Rectal smooth muscle tissue (tissue), 1 donor: ENCODE data around the gene VPS51.

ENCODE experiments used
- H3K27ac ChIP-seq: one replicate; pipeline ENCODE4 v1.7.0; 2013; ENCODE audit warnings: low read depth, low read length, inconsistent platforms
- H3K27me3 ChIP-seq: one replicate; pipeline ENCODE4 v1.7.0; 2013; ENCODE audit warnings: low read length; ENCODE audit not compliant: control insufficient read depth, insufficient read depth
- H3K36me3 ChIP-seq: one replicate; pipeline ENCODE4 v1.7.0; 2013; ENCODE audit warnings: low read length; ENCODE audit not compliant: control insufficient read depth, insufficient read depth
- H3K4me1 ChIP-seq: one replicate; pipeline ENCODE4 v1.7.0; 2013; ENCODE audit warnings: low read length; ENCODE audit not compliant: control insufficient read depth, insufficient read depth
- H3K4me3 ChIP-seq: one replicate; pipeline ENCODE4 v1.7.0; 2013; ENCODE audit warnings: low read length
- H3K9ac ChIP-seq: one replicate; pipeline ENCODE4 v1.7.0; 2013; ENCODE audit warnings: low read length

VPS51 gene

GRCh38 chr11:65060913-65061408 lies 35.1 kb upstream of the VPS51 start:
- Histone ChIP-seq H3K27me3 (no peaks in the 10 kb centered on the region), H3K9ac (no peak overlapping the region), H3K4me1 (no peaks in the 10 kb centered on the region), H3K27ac (no peak overlapping the region), H3K36me3 (no peaks in the 10 kb centered on the region), H3K4me3 (no peak overlapping the region)

- Histone ChIP-seq H3K9ac (no peak overlapping the region), H3K4me1 (no peaks in the 10 kb centered on the region), H3K4me3 (no peak overlapping the region), H3K27me3 (no peaks in the 10 kb centered on the region), H3K36me3 (no peaks in the 10 kb centered on the region), H3K27ac (no peak overlapping the region)
These were observed 32.5 kb upstream of the VPS51 start for GRCh38 chr11:65063532-65063931.

- Histone ChIP-seq H3K27me3 (no peaks in the 10 kb centered on the region), H3K36me3 (no peaks in the 10 kb centered on the region), H3K9ac (no peak overlapping the region), H3K27ac (no peak overlapping the region), H3K4me3 (no peak overlapping the region), H3K4me1 (no peaks in the 10 kb centered on the region)
These were observed 31.2 kb upstream of the VPS51 start for GRCh38 chr11:65064847-65065240.

- Histone ChIP-seq H3K36me3 (no peaks in the 10 kb centered on the region), H3K4me3 (no peak overlapping the region), H3K4me1 (no peaks in the 10 kb centered on the region), H3K27ac (no peak overlapping the region), H3K27me3 (no peaks in the 10 kb centered on the region), H3K9ac (no peak overlapping the region)
These were observed 30.2 kb upstream of the VPS51 start for GRCh38 chr11:65065851-65066250.

- no peaks in the 10 kb centered on the region for H3K27me3 ChIP-seq
- no peak overlapping the region for H3K9ac ChIP-seq
- H3K4me1 ChIP-seq, result no peaks in the 10 kb centered on the region
- H3K27ac ChIP-seq, result no peak overlapping the region
- H3K36me3 ChIP-seq, result no peaks in the 10 kb centered on the region
- H3K4me3 ChIP-seq, result no peak overlapping the region
These were observed 29.7 kb upstream of the VPS51 start for GRCh38 chr11:65066315-65066714.

GRCh38 chr11:65066805-65067291 lies 29.2 kb upstream of the VPS51 start:
- Histone ChIP-seq H3K27ac (no peak overlapping the region), H3K4me1 (no peaks in the 10 kb centered on the region), H3K27me3 (no peaks in the 10 kb centered on the region), H3K36me3 (no peaks in the 10 kb centered on the region), H3K4me3 (no peak overlapping the region), H3K9ac (no peak overlapping the region)

GRCh38 chr11:65067446-65067845 lies 28.6 kb upstream of the VPS51 start:
- H3K36me3 ChIP-seq, result no peaks in the 10 kb centered on the region
- H3K9ac ChIP-seq, result no peak overlapping the region
- H3K27me3 ChIP-seq, result no peaks in the 10 kb centered on the region
- H3K27ac ChIP-seq, result no peak overlapping the region
- H3K4me3 ChIP-seq, result no peak overlapping the region
- no peaks in the 10 kb centered on the region for H3K4me1 ChIP-seq

- H3K27me3 ChIP-seq, result no peaks in the 10 kb centered on the region
- no peaks in the 10 kb centered on the region for H3K36me3 ChIP-seq
- no peak overlapping the region for H3K4me3 ChIP-seq
- no peak overlapping the region for H3K27ac ChIP-seq
- H3K4me1 ChIP-seq, result no peaks in the 10 kb centered on the region
- H3K9ac ChIP-seq, result no peak overlapping the region
These were observed 26.8 kb upstream of the VPS51 start for GRCh38 chr11:65069217-65069616.

GRCh38 chr11:65071907-65072630 lies 23.9 kb upstream of the VPS51 start:
- Histone ChIP-seq H3K9ac (no peak overlapping the region), H3K36me3 (no peaks in the 10 kb centered on the region), H3K27me3 (no peaks in the 10 kb centered on the region), H3K4me1 (no peaks in the 10 kb centered on the region), H3K4me3 (no peak overlapping the region), H3K27ac (no peak overlapping the region)

GRCh38 chr11:65072631-65072966 lies 23.4 kb upstream of the VPS51 start:
- H3K36me3 ChIP-seq, result no peaks in the 10 kb centered on the region
- H3K4me3 ChIP-seq, result no peak overlapping the region
- H3K27me3 ChIP-seq, result no peaks in the 10 kb centered on the region
- H3K27ac ChIP-seq, result no peak overlapping the region
- no peak overlapping the region for H3K9ac ChIP-seq
- H3K4me1 ChIP-seq, result no peaks in the 10 kb centered on the region

GRCh38 chr11:65077451-65077850 lies 18.6 kb upstream of the VPS51 start:
- no peak overlapping the region for H3K4me3 ChIP-seq
- H3K27ac ChIP-seq, result no peak overlapping the region
- no peaks in the 10 kb centered on the region for H3K36me3 ChIP-seq
- H3K4me1 ChIP-seq, result no peaks in the 10 kb centered on the region
- H3K27me3 ChIP-seq, result no peaks in the 10 kb centered on the region
- no peak overlapping the region for H3K9ac ChIP-seq

- no peak overlapping the region for H3K27ac ChIP-seq
- no peaks in the 10 kb centered on the region for H3K27me3 ChIP-seq
- no peak overlapping the region for H3K9ac ChIP-seq
- no peaks in the 10 kb centered on the region for H3K36me3 ChIP-seq
- no peaks in the 10 kb centered on the region for H3K4me1 ChIP-seq
- no peak overlapping the region for H3K4me3 ChIP-seq
These were observed 17.9 kb upstream of the VPS51 start for GRCh38 chr11:65078151-65078550.

GRCh38 chr11:65078786-65079342 lies 17.1 kb upstream of the VPS51 start:
- Histone ChIP-seq H3K27me3 (no peaks in the 10 kb centered on the region), H3K4me3 (no peak overlapping the region), H3K27ac (no peak overlapping the region), H3K9ac (no peak overlapping the region), H3K4me1 (no peaks in the 10 kb centered on the region), H3K36me3 (no peaks in the 10 kb centered on the region)
